Activated naive CD4-positive, alpha-beta T cell treated with anti-CD3 and anti-CD28 coated beads, Interleukin-2, amount 50 U/mL, for 72 hours (primary cell): ENCODE results near the gene G6PC3. TPM values are rescaled to one million over a fixed set of nuclear protein-coding genes. Genes with fewer than 3 reads are reported as not detected.
A peak's percentile ranks its signal among the peaks of the same experiment; 100 is the strongest.
"Not testable (repeated sequence)": the region's sequence is repeated elsewhere in the genome, so short reads cannot be mapped to it uniquely, and the experiment has no call there.

Experiments
- ATAC-seq, 2 donors: fragments of 150-1000 bp; cut with Tn5 transposase; 2 replicates each; pipeline ENCODE4 v1.10.0; 2021; ENCODE audit warnings: mild to moderate bottlenecking in 2 of 2, moderate library complexity in 2 of 2
- DNase-seq, 2 donors: peaks; one replicate each; pipeline ENCODE4 v3.0.0; 2021 to 2022; ENCODE audit warnings: low spot score in 2 of 2
- H3K27ac Mint-ChIP-seq, 2 donors: one replicate each; pipeline ENCODE4 v1.8.0; 2022; ENCODE audit warnings: mild to moderate bottlenecking in 2 of 2, mixed read lengths in 2 of 2
- H3K36me3 Mint-ChIP-seq, 2 donors: one replicate each; pipeline ENCODE4 v1.8.0; 2022; ENCODE audit warnings: mixed read lengths in 2 of 2
- H3K9me3 Mint-ChIP-seq, 2 donors: one replicate each; pipeline ENCODE4 v1.8.0; 2022; ENCODE audit warnings: mixed read lengths in 2 of 2
- total RNA-seq, 2 donors: library from RNA; stranded (reverse); gene quantifications; one replicate each; pipeline ENCODE4 v1.2.3, GENCODE V29; 2022

Gene G6PC3
- total RNA-seq, 2 donors from 2014 or later: 17.7 to 20.3 TPM

GRCh38 chr17:44091200-44091997, 20.9 kb downstream of the G6PC3 start:
- H3K27ac Mint-ChIP-seq: no peak overlapping the region
- ATAC-seq (no peak), DNase-seq (no peak)
- H3K36me3 Mint-ChIP-seq: no peaks in the 10 kb centered on the region
- H3K9me3 Mint-ChIP-seq: no peaks in the 10 kb centered on the region

DNA sequence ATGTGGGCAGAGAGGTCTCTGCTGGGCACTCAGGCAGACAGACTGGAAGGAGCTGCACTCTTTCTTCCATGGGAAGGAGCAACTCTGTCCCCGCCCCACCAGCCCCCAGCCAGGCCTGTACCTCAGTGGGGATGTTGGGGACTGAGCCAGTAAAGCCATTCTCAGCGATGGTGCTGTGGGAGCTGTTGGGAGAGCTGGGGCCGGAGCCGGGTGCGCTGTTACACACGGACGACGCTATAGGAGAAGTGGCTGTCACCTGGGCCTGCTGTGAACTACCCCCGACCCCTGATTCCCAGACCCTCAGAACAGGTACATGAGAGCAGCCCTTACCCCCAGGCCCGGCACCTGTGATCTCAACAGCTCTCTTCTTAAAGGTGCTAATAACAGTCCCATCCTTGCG, 21.5 kb downstream of the G6PC3 start:
- DNase-seq: no peak
- H3K9me3 Mint-ChIP-seq: no peaks in the 10 kb centered on the region
- H3K36me3 Mint-ChIP-seq: no peaks in the 10 kb centered on the region
- no peak for ATAC-seq
- no peak overlapping the region for H3K27ac Mint-ChIP-seq

- Mint-ChIP-seq H3K36me3 (no peaks in the 10 kb centered on the region), H3K9me3 (no peaks in the 10 kb centered on the region), H3K27ac (no peak overlapping the region)
- no peak for ATAC-seq
- no peak for DNase-seq
These were observed 22.8 kb downstream of the G6PC3 start for GRCh38 chr17:44093231-44093900.

- Mint-ChIP-seq H3K27ac (no peak overlapping the region), H3K36me3 (no peaks in the 10 kb centered on the region), H3K9me3 (no peaks in the 10 kb centered on the region)
- ATAC-seq (peak in 1 of 2 donors; percentile 9), DNase-seq (no peak)
These were observed 24.3 kb downstream of the G6PC3 start for GRCh38 chr17:44094701-44095387.

DNA sequence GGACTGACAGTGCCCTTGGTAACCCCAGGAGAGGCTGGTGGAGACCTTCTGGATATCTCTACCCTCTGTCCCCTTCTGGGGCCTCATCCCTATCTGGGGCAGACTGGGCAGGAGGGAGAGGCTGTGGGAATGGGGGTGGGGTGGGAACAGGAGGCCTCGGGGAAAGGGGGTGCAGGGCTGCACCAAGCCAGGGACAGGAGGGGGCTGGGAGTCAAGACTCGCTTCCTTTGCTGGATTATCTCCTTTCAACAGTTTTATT, 24.8 kb downstream of the G6PC3 start:
- Mint-ChIP-seq H3K36me3 (no peaks in the 10 kb centered on the region), H3K9me3 (no peaks in the 10 kb centered on the region), H3K27ac (no peak overlapping the region)
- ATAC-seq (no peak), DNase-seq (no peak)

GRCh38 chr17:44095647-44096496, 25.3 kb downstream of the G6PC3 start:
- DNase-seq: no peak
- peak overlapping the region; percentile 36 to 71 for H3K27ac Mint-ChIP-seq
- H3K9me3 Mint-ChIP-seq: no peaks in the 10 kb centered on the region

GRCh38 chr17:44097110-44097958, 26.8 kb downstream of the G6PC3 start:
- no peaks in the 10 kb centered on the region for H3K36me3 Mint-ChIP-seq

More at GRCh38 chr17:44095647-44096496, 25.3 kb downstream of the G6PC3 start:
- H3K36me3 Mint-ChIP-seq: no peaks in the 10 kb centered on the region
- peak; percentile 44 to 57 for ATAC-seq

GRCh38 chr17:44101858-44102257, 31.3 kb downstream of the G6PC3 start:
- ATAC-seq: not testable (repeated sequence)
- peak overlapping the region in 1 of 2 donors; percentile 82 for H3K27ac Mint-ChIP-seq

More at GRCh38 chr17:44097110-44097958, 26.8 kb downstream of the G6PC3 start:
- peak in 1 of 2 donors; percentile 11 for ATAC-seq
- H3K9me3 Mint-ChIP-seq: no peaks in the 10 kb centered on the region
- no peak overlapping the region for H3K27ac Mint-ChIP-seq
- no peak for DNase-seq

GRCh38 chr17:44102849-44103622, 32.5 kb downstream of the G6PC3 start:
- DNase-seq (no peak), ATAC-seq (no peak)
- peak overlapping the region in 1 of 2 donors; percentile 22 for H3K27ac Mint-ChIP-seq
- no peaks in the 10 kb centered on the region for H3K36me3 Mint-ChIP-seq
- no peaks in the 10 kb centered on the region for H3K9me3 Mint-ChIP-seq

More at GRCh38 chr17:44101858-44102257, 31.3 kb downstream of the G6PC3 start:
- not testable (repeated sequence) for DNase-seq, H3K9me3 Mint-ChIP-seq, H3K36me3 Mint-ChIP-seq

- H3K36me3 Mint-ChIP-seq: no peaks in the 10 kb centered on the region
- no peaks in the 10 kb centered on the region for H3K9me3 Mint-ChIP-seq
- DNase-seq (no peak), ATAC-seq (no peak)
- H3K27ac Mint-ChIP-seq: no peak overlapping the region
These were observed 34.9 kb downstream of the G6PC3 start for GRCh38 chr17:44105483-44105882.

DNA sequence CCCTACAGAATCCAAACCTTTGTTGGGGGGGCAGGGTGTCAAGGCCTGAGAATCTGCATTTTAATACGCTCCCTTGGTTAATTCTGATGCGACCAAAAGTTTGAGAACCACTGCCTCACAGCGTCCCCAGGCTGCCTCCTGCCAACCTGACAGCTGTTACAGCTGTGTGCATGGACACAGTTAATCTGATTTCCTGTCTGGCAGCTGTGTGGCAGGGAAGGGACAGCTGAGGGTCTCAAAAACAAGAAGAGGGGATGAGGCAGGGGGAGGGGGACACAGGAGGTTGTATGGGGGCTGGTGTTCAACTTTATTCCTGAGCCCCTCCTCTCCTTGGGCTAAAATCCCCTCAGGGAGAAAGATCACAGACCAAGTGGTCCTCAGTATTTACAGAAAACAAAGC, 35.4 kb downstream of the G6PC3 start:
- no peaks in the 10 kb centered on the region for H3K36me3 Mint-ChIP-seq
- H3K9me3 Mint-ChIP-seq: no peaks in the 10 kb centered on the region
- ATAC-seq (no peak), DNase-seq (no peak)
- peak overlapping the region in 1 of 2 donors; percentile 9 for H3K27ac Mint-ChIP-seq

DNA sequence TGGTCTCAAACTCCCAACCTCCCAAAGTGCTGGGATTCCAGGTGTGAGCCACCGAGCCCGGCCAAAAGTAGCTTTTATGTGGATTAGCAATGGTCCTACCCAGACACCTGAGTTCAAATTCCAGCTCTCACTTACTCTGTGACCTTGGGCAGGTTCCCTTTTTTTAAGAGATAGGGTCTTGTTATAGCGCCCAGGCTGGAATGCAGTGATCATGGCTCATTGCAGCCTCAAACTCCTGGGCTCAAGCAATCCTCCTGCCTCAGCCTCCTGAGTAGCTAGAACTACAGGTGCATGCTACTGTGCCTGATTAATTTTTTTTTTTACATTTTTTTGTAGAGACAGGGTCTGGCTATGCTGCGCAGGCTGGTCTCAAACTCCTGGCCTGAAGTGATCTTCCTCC, 36.3 kb downstream of the G6PC3 start:
- no peaks in the 10 kb centered on the region for H3K36me3 Mint-ChIP-seq
- no peak overlapping the region for H3K27ac Mint-ChIP-seq
- DNase-seq: no peak
- no peaks in the 10 kb centered on the region for H3K9me3 Mint-ChIP-seq
- no peak for ATAC-seq

GRCh38 chr17:44108440-44109311, 38.1 kb downstream of the G6PC3 start:
- DNase-seq (no peak), ATAC-seq (no peak)
- Mint-ChIP-seq H3K27ac (no peak overlapping the region), H3K36me3 (no peaks in the 10 kb centered on the region), H3K9me3 (no peaks in the 10 kb centered on the region)

GRCh38 chr17:44109312-44109630, 38.7 kb downstream of the G6PC3 start:
- ATAC-seq: no peak
- Mint-ChIP-seq H3K9me3 (no peaks in the 10 kb centered on the region), H3K27ac (no peak overlapping the region), H3K36me3 (no peaks in the 10 kb centered on the region)
- DNase-seq: no peak
